NCI-H146 treated with DMSO at 0.1 percent for 48 hours (cell line): Measurements from ENCODE around the gene OR6C76.

Experiments used
- DNase-seq: peaks from one replicate; lab custom pipeline; 2025; ENCODE audit not compliant: unreplicated experiment; lab: John Stamatoyannopoulos, UW

Gene OR6C76

GRCh38 chr12:55467836-55468235 lies 41.8 kb downstream of the OR6C76 start:
- DNase-seq: no peak

- no peak for DNase-seq
Measured at GRCh38 chr12:55469291-55469690, 43.2 kb downstream of the OR6C76 start.

- no peak for DNase-seq
Measured at GRCh38 chr12:55470088-55470829, 44.2 kb downstream of the OR6C76 start, which contains the start of gene OR6C70. Gene OR6C70, minus strand, starts transcription at chr12:55470138. Its CDS starts 0 bp downstream, at chr12:55470138.

- no peak for DNase-seq
Measured at GRCh38 chr12:55472264-55472663, 46.2 kb downstream of the OR6C76 start.
